Lower leg skin (tissue), 3 donors: ENCODE measurements around the gene PHTF2.

Experiments used
- CTCF ChIP-seq, 3 donors: fragments of 450-650 bp; IDR thresholded peaks; one replicate each; pipeline ENCODE4 v1.5.1; 2016; ENCODE audit warnings: antibody characterized with exemption in 3 of 3, mild to moderate bottlenecking in 3 of 3, moderate library complexity in 2 of 3
- POLR2A ChIP-seq, 2 donors: fragments of 450-650 bp; IDR thresholded peaks; one replicate each; pipeline ENCODE4 v1.6.1; 2016 to 2017; ENCODE audit warnings: antibody characterized with exemption in 2 of 2, mild to moderate bottlenecking in 1 of 2, moderate library complexity in 1 of 2

- no peak for TF ChIP-seq POLR2A (IDR thresholded peaks at IDR 0.05)
- no peak for TF ChIP-seq CTCF (IDR thresholded peaks at IDR 0.05)
Observed at GRCh38 chr7:77935652-77936348, 137.2 kb downstream of the PHTF2 start.
